K562 (cell line): ENCODE data around the gene UQCRC2. TPM values are rescaled to one million over a fixed set of nuclear protein-coding genes. Genes with fewer than 3 reads are reported as not detected.
A peak's percentile ranks its signal among the peaks of the same experiment; 100 is the strongest.

Experiments used
- BACH1 ChIP-seq: fragments of 200-800 bp; sonication (Bioruptor generic); IDR thresholded peaks from 2 replicates; pipeline ENCODE4 v1.6.1; 2016; ENCODE audit warnings: missing genetic modification characterization, missing compliant biosample characterization
- CHD1 ChIP-seq: fragments of 200-600 bp; sonication (generic); IDR thresholded peaks from one replicate; pipeline ENCODE4 v1.6.1; 2012; ENCODE audit warnings: mild to moderate bottlenecking, moderate library complexity, low read length, inconsistent platforms
- EHMT2 ChIP-seq: fragments of 450-650 bp; IDR thresholded peaks from 2 replicates; pipeline ENCODE4 v1.6.1; 2018; ENCODE audit warnings: antibody characterized with exemption
- FOS ChIP-seq: IDR thresholded peaks from 3 replicates; pipeline ENCODE4 v1.6.1; 2011; ENCODE audit not compliant: insufficient read length; ENCODE audit errors: extremely low read depth
- HNRNPH1 ChIP-seq: fragments of 200-400 bp; formaldehyde crosslinking; optimal IDR thresholded peaks from 2 replicates; pipeline ENCODE3; 2017; ENCODE audit warnings: low read depth, mild to moderate bottlenecking, low read length, moderate library complexity
- HNRNPK ChIP-seq: fragments of 200-400 bp; formaldehyde crosslinking; IDR thresholded peaks from one replicate; pipeline ENCODE4 v1.6.1; 2018; ENCODE audit warnings: mild to moderate bottlenecking, low read depth, low read length; ENCODE audit not compliant: poor library complexity, severe bottlenecking
- LCOR ChIP-seq: sonication (generic); formaldehyde crosslinking; IDR thresholded peaks from 2 replicates; pipeline ENCODE4 v1.8.0; 2022; ENCODE audit warnings: mild to moderate bottlenecking, missing genetic modification reagents
- LEF1 ChIP-seq: fragments of 450-650 bp; IDR thresholded peaks from 2 replicates; pipeline ENCODE4 v1.6.1; 2016; ENCODE audit warnings: mild to moderate bottlenecking
- NR2F6 ChIP-seq: fragments of 450-650 bp; formaldehyde crosslinking; IDR thresholded peaks from 2 replicates; pipeline ENCODE4 v1.4.0; 2020; ENCODE audit warnings: mild to moderate bottlenecking
- NUFIP1 ChIP-seq: fragments of 450-650 bp; IDR thresholded peaks from 2 replicates; pipeline ENCODE4 v1.6.1; 2018; ENCODE audit not compliant: partially characterized antibody
- OTX1 ChIP-seq: fragments of 450-650 bp; formaldehyde crosslinking; IDR thresholded peaks from 2 replicates; pipeline ENCODE4 v1.4.0; 2022; ENCODE audit warnings: mild to moderate bottlenecking
- SMARCE1 ChIP-seq: fragments of 450-650 bp; IDR thresholded peaks from 2 replicates; pipeline ENCODE4 v1.7.1; 2016; ENCODE audit warnings: mild to moderate bottlenecking
- SP1 ChIP-seq: sonication (generic); formaldehyde crosslinking; IDR thresholded peaks from 2 replicates; pipeline ENCODE4 v1.8.1; 2022; ENCODE audit warnings: mild to moderate bottlenecking, missing genetic modification reagents
- TAF9B ChIP-seq: fragments of 450-650 bp; IDR thresholded peaks from 2 replicates; pipeline ENCODE4 v1.6.1; 2018; ENCODE audit warnings: mild to moderate bottlenecking; ENCODE audit not compliant: partially characterized antibody
- ZC3H11A ChIP-seq: IDR thresholded peaks from 2 replicates; pipeline ENCODE4 v1.6.1; 2012; ENCODE audit warnings: low read depth, low read length, improper control_type of control experiment
- ZNF143 ChIP-seq: sonication (generic); formaldehyde crosslinking; IDR thresholded peaks from 2 replicates; pipeline ENCODE4 v1.9.0; 2022; ENCODE audit warnings: mild to moderate bottlenecking, missing genetic modification reagents
- ZNF778 ChIP-seq: fragments of 450-650 bp; formaldehyde crosslinking; IDR thresholded peaks from 2 replicates; pipeline ENCODE4 v1.4.0; 2020; ENCODE audit warnings: mild to moderate bottlenecking, moderate library complexity
- polyA plus RNA-seq, 8 experiments: library from polyadenylated mRNA; depleted of rRNA in 4 of 8; stranded (reverse) in 5 of 8; unstranded in 3 of 8; fragments of >200 nt; fragmentation: Nextera tagmentation in 2 of 8; fragmentation: Illumina TruSeq in 1 of 8; extraction: Ambion mirVana in 2 of 8; extraction: Trizol in 1 of 8; gene quantifications; 2 replicates each; pipeline versions ENCODE4 v1.2.1 to v1.2.3, GENCODE V29; 2011 to 2014; ENCODE audit warnings: inconsistent platforms in 1 of 8, missing spikeins in 1 of 8
- total RNA-seq, 7 experiments: library from RNA; depleted of rRNA in 6 of 7; stranded (reverse); fragments of >200 nt in 6 of 7; fragmentation: Illumina TruSeq in 2 of 7; extraction: Trizol in 2 of 7; gene quantifications; 2 replicates each; pipeline versions ENCODE4 v1.2.1 to v1.2.3, GENCODE V29; 2011 to 2021; ENCODE audit warnings: low replicate concordance in 1 of 7
- TF ChIP-seq, protein P1 (sequence below), 2 experiments: fragments of 450-650 bp; IDR thresholded peaks; 2 replicates each; pipeline ENCODE4 v1.6.1; 2016; ENCODE audit warnings: mild to moderate bottlenecking in 2 of 2, borderline replicate concordance in 1 of 2, low read depth in 1 of 2, moderate library complexity in 1 of 2

Gene UQCRC2
- total and polyA plus RNA-seq, 9 of the 15 experiments (the other 6 are each of a cell fraction or from before 2014, with no cell fraction given), result 177 to 516 (median 319) TPM

DNA sequence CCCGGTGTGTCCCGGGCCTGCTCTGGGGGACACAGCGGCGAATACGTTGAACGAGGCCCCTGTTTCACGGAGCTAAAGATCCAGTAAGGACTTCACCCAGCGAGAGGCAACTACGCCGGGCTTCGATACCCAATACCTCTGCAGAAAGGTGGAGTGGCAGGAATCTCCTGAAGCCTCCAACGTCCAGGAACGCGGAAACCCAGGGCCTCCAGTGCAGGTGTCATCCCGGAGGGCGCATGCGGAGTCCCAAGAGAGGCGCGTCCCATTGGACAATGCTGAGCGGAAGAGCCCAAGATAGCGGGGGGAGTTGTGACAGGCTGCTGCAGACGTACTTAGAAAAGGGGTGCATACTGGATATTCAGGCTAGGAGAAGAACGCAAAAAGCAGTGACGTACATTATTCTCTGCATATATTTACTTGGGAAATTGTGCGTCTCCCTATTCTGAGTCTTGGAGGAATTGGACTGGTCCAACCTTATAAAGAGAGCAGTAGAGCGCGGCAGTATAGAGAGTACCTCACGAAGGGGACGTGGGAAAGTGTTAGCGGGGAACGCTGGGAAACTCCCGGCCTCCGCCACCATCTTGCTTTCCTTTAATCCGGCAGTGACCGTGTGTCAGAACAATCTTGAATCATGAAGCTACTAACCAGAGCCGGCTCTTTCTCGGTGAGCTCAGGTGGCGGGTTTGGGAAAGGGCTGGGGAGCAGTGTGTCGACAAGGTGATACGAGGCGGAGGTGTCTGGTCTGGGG lies at the start of gene UQCRC2 (continued):
- TF ChIP-seq TAF9B (peak; percentile 83), ZC3H11A (no peak), FOS (peak; percentile 22), OTX1 (CRISPR knock-in tag) (no peak), ZNF143 (CRISPR knock-in tag) (peak; percentile 77), NR2F6 (no peak), SMARCE1 (no peak), HNRNPK (no peak), EHMT2 (peak; percentile 22; the same call in 1 of the 2 replicates), LCOR (peak; percentile 47; the same call in 1 of the 2 replicates), BACH1 (tag) (no peak), HNRNPH1 (no peak), SP1 (peak; percentile 74; the same call in 1 of the 2 replicates), ZNF778 (CRISPR knock-in tag) (no peak), NUFIP1 (peak; percentile 91), CHD1 (peak; percentile 87), LEF1 (no peak)
- TF ChIP-seq, protein P1, sequence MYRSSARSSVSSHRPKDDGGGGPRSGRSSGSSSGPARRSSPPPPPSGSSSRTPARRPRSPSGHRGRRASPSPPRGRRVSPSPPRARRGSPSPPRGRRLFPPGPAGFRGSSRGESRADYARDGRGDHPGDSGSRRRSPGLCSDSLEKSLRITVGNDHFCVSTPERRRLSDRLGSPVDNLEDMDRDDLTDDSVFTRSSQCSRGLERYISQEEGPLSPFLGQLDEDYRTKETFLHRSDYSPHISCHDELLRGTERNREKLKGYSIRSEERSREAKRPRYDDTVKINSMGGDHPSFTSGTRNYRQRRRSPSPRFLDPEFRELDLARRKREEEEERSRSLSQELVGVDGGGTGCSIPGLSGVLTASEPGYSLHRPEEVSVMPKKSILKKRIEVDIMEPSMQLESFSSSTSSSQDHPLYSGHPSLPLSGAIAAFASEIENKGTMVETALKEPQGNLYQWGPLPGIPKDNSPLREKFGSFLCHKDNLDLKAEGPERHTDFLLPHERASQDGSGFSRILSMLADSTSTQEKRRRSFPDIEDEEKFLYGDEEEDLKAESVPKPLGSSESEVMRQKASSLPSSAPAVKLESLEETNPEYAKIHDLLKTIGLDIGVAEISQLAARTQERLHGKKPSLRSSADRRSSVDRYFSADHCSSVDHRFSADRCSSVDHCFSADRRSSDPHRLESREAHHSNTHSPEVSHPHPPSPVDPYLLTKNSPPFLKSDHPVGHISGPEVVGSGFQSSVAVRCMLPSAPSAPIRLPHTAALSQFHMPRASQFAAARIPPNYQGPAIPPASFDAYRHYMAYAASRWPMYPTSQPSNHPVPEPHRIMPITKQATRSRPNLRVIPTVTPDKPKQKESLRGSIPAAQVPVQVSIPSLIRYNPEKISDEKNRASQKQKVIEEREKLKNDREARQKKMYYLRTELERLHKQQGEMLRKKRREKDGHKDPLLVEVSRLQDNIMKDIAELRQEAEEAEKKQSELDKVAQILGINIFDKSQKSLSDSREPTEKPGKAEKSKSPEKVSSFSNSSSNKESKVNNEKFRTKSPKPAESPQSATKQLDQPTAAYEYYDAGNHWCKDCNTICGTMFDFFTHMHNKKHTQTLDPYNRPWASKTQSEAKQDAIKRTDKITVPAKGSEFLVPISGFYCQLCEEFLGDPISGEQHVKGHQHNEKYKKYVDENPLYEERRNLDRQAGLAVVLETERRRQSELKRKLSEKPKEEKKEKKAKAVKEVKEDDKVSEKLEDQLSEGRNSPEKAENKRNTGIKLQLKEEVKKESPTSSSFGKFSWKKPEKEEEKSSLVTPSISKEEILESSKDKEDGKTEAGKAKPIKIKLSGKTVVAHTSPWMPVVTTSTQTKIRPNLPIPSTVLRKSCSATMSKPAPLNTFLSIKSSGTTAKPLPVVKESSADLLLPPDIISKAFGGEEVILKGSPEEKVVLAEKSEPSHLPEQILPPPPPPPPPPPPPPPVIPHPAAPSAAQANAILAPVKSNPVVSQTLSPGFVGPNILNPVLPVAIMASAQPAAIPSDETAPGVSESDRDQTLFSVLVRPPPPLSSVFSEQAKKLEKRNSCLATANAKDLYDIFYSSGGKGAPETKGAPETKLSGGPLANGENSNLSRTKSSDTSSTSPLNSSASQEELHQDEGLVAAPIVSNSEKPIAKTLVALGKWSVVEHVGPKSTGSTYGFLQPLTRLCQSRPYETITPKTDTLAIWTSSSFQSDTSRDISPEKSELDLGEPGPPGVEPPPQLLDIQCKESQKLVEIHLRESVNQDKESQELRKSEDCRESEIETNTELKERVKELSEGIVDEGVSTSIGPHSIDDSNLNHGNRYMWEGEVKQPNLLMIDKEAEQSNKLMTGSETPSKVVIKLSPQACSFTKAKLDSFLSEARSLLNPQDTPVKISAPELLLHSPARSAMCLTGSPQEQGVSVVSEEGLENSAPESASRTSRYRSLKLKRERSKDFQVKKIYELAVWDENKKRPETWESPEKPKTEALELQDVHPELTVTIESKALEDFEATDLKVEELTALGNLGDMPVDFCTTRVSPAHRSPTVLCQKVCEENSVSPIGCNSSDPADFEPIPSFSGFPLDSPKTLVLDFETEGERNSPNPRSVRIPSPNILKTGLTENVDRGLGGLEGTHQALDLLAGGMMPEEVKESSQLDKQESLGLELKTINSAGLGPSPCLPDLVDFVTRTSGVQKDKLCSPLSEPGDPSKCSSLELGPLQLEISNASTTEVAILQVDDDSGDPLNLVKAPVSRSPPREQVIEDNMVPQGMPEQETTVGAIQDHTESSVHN (IDR thresholded peaks at IDR 0.05; ENCODE audit: borderline replicate concordance in 1 of 2, low read depth in 1 of 2), result no peak; a peak in 1 of 4 replicates
